KOPT-K1 (cell line): ENCODE measurements around the gene NOL9.
"Not testable (repeated sequence)": the region's sequence is repeated elsewhere in the genome, so short reads cannot be mapped to it uniquely, and the experiment has no call there.

Source experiments
- H3K27ac ChIP-seq: fragments of 200-600 bp; sonication (generic); 2 replicates; pipeline ENCODE4 v1.5.1; 2016; ENCODE audit warnings: antibody characterized with exemption, mild to moderate bottlenecking, low read depth, low read length; ENCODE audit not compliant: poor library complexity, severe bottlenecking
- H3K36me3 ChIP-seq: fragments of 200-600 bp; sonication (generic); 2 replicates; pipeline ENCODE4 v1.5.1; 2017; ENCODE audit warnings: antibody characterized with exemption, mild to moderate bottlenecking, low read length, moderate library complexity; ENCODE audit not compliant: insufficient read depth
- H3K9me3 ChIP-seq: fragments of 200-600 bp; sonication (generic); 2 replicates; pipeline ENCODE4 v1.5.1; 2017; ENCODE audit warnings: antibody characterized with exemption, low read length, mild to moderate bottlenecking; ENCODE audit not compliant: insufficient read depth, poor library complexity, severe bottlenecking

The NOL9 gene

DNA sequence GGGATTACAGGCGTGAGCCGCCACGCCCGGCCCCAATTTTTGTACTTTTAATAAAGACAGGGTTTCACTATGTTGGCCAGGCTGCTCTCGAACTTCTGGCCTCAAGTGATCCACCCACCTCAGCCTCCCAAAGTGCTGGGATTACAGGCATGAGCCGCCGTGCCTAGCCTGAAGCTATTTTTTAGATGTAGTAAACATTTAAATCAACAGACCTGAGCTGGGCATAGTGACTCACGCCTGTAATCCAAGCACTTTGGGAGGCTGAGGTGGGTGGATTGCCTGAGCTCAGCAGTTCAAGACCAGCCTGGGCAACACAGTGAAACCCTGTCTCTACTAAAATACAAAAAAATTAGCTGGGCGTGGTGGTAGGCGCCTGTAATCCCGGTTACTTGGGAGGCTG is 4.8 kb upstream of the NOL9 start:
- H3K36me3 ChIP-seq, H3K27ac ChIP-seq: not testable (repeated sequence)
- peaks cover 11% of the 10 kb centered on the region for H3K9me3 ChIP-seq

DNA sequence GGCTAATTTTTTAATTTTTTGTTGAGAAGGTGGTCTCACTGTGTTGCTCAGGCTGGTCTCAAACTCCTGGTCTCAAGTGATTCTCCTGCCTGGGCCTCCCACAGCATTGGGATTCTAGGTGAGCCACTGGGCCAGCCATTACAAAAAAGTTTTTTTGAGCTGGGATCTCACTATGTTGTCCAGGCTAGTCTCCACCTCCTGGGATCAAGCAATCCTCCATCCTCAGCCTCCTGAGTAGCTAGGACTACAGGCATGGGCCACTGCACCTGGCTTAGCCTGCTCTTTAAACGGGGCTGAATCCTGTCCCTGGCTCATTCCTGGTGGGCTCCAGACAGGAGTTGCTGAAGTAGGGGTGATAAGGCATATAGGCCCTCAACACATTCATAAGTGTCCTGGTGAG is 3.3 kb upstream of the NOL9 start:
- no peak overlapping the region for H3K27ac ChIP-seq
- no peaks in the 10 kb centered on the region for H3K36me3 ChIP-seq
- peaks cover 11% of the 10 kb centered on the region for H3K9me3 ChIP-seq

DNA sequence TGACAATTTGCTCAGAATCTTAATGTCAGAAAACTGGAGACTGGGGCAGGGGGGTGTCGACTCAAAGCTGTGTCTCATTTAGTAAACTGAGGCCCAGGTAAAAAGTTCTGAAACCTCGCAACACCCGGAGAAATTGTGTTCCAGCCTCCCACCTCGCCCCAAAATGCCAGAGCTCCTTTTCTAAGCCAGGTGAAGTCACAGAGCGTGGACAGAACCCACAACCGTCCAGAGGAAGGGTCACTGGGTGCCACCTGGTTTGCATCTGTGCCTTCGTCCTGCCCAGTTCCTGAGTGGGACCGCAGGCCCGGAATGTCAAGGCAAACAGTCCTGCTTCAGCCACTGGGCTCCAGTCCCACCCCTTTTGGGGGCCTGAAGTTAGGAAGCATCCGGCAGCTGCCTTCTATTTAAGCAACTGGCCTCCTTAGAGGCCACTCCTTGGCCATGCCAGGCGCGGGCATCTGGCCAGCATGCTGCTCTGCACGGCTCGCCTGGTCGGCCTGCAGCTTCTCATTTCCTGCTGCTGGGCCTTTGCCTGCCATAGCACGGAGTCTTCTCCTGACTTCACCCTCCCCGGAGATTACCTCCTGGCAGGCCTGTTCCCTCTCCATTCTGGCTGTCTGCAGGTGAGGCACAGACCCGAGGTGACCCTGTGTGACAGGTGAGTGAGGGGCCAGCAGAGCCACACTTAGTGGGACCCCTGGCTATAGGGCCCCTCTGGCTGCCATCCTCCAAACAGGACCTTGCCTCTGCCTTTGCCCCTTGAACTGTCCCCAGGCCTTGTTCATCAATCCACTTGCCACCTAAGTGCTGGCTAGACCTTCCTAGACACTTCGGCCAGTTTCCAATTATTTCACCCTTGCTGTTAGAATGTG is 830 bp upstream of the NOL9 start, which contains the start of gene TAS1R1:
Gene TAS1R1, plus strand, starts transcription at position 401 of the 872 bp plus-strand sequence. Its CDS starts 67 bp downstream, at position 468.
- H3K9me3 ChIP-seq = no peaks in the 10 kb centered on the region
- peak within 1 kb of the TSS; percentile 72 for H3K27ac ChIP-seq
- peaks cover 12% of the 10 kb centered on the region for H3K36me3 ChIP-seq

DNA sequence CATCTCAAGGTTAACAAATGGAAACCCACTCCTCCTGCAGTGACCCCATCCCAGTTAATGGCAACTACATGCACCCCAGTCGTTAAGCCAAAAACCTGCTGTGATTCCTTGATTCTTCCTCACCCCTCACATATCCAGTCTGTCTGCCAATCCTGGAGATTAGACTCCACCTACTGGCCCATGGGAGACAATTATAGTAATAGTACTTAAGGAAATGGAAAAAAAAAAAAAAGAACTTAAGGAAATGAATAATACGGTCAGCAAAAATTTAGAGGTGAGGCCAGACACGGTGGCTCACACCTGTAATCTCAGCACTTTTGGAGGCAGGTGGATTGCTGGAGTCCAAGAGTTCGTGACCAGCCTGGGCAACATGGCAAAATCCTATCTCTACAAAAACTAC is 7.0 kb downstream of the NOL9 start:
- Histone ChIP-seq H3K9me3 (no peaks in the 10 kb centered on the region), H3K27ac (no peak overlapping the region), H3K36me3 (peaks cover 88% of the 10 kb centered on the region)

DNA sequence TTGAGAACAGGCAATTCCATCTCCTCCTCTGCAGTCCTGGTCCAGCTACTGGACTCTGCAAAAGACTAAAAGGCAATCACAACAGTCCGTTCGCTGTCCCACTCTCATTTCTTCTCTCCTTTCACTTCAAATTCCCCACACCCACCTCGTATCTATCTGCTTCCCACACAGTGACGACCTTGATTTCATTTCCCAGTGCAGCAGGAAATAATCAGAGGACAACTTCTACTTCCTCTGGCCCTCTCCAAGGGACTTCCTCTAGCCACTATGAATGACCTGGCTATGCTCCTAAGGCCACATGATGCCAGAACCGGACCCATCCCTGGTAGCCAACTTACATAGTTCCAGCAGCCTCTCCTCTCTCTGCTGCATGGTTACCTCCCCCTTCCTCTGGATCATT is 8.0 kb downstream of the NOL9 start:
- no peaks in the 10 kb centered on the region for H3K9me3 ChIP-seq
- peaks cover 95% of the 10 kb centered on the region for H3K36me3 ChIP-seq
- H3K27ac ChIP-seq = no peak overlapping the region

DNA sequence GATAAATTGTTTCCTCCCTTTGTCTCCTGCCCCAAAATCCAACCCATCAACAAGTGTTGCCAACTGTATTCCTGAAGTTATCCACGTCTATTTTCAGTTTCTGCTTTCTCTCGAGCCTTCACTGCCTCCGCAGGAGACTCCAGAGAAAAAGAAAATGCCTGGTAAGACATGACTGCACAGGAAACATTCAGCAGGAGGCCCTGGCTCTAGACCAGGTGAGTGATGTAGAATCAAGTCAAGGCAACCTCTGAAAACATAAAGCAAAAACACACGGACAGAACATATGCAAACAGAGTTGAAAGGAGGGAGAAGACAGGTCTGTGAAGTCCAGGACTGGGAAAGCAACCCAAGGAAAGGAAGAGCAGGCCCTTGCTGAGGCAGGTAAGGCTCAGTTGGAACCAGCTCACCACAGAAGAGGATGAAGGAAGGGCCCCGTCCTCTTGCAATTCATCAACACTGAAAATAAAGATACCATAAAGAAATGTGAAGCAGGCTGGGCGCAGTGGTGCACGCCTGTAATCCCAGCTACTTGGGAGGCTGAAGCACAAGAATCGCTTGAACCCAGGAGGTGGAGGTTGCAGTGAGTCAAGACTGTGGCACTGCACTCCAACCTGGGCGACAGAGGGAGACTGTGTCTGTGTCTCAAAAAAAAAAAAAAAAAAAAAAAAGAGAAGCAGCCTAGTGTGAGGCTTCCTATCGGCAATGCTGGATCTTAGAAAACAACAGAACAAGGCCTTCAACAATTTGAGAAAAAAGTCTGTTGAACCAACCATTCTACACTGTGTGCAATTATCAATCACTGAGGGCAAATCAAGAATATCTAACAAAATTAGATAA is 8.8 kb downstream of the NOL9 start:
- peaks cover 95% of the 10 kb centered on the region for H3K36me3 ChIP-seq
- H3K27ac ChIP-seq = no peak overlapping the region
- H3K9me3 ChIP-seq = no peaks in the 10 kb centered on the region

DNA sequence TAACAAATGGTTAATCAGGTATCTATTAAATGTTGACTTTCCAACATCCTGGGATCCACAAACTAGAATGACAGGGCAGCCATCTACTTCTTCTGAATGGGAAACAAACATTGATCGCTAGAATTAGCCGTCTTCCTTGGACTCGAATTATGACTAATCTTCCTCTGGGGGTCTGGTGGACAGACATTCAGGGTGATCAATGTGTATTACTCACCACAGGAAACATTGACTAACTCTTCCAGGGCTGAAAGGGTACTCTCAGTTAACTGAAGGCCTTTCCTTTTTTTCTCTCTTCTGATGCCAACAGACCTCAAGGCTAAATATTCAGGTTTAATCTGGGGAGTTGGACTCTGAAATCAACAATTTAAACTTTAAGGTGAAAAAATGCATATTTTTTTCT is 9.5 kb downstream of the NOL9 start:
- Histone ChIP-seq H3K9me3 (no peaks in the 10 kb centered on the region), H3K36me3 (peaks cover 92% of the 10 kb centered on the region), H3K27ac (no peak overlapping the region)

DNA sequence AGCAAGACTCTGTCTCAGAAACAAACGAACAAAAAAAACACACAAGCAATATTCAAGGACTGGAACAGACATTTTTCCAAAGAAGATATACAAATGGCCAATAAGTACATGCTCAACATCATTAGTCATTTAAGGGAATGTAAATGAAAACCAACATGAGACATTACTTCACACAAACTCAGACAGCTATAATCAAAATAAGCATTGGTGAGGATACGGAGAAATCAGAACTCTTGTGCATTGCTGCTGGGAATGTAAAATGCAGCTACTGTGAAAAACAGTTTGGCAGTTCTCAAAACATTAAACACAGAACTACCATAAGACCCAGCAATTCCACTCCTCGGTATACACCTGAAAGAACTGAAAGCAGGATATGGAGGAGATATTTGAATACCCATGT is 15.4 kb downstream of the NOL9 start:
- Histone ChIP-seq H3K9me3 (no peaks in the 10 kb centered on the region), H3K27ac (no peak overlapping the region), H3K36me3 (peaks cover 78% of the 10 kb centered on the region)

DNA sequence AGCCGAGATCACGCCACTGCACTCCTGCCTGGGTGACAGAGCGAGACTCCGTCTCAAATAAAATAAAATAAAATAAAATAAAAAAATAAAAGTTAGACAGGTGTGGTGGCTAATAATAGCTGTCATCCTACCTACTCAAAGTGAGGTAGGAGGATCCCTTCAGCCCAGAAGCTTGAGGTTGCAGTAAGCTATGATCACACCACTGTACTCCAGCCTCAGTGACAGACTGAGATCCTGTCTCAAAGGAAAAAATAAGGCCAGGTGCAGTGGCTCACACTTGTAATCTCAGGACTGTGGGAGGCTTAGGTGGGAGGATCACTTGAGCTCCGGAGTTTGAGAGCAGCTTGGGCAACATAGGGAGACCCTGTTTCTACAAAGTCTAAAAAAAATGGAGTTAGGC is 18.0 kb downstream of the NOL9 start:
- H3K27ac ChIP-seq = no peak overlapping the region
- H3K36me3 ChIP-seq = peaks cover 82% of the 10 kb centered on the region
- H3K9me3 ChIP-seq = no peaks in the 10 kb centered on the region

DNA sequence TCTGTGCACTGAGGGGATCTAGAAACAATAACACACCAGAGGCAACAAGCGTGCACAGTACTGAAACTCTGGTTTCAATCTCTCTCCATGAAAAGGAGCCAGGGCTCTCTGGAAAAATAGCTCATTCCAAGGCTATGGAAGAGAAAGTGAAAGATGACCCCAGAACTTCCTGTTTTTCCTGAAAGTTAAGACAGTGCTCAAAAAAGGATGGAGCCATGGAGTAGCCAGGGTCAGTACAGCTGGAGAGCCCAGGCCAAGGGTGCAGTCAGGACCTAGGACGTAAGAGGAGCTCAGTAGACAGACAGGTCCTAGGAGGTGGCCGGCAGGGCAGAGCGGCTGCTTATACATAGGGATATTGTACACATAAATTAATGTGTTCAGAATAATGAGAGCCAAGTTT is 19.1 kb downstream of the NOL9 start:
- Histone ChIP-seq H3K27ac (no peak overlapping the region), H3K36me3 (peaks cover 82% of the 10 kb centered on the region), H3K9me3 (no peaks in the 10 kb centered on the region)

DNA sequence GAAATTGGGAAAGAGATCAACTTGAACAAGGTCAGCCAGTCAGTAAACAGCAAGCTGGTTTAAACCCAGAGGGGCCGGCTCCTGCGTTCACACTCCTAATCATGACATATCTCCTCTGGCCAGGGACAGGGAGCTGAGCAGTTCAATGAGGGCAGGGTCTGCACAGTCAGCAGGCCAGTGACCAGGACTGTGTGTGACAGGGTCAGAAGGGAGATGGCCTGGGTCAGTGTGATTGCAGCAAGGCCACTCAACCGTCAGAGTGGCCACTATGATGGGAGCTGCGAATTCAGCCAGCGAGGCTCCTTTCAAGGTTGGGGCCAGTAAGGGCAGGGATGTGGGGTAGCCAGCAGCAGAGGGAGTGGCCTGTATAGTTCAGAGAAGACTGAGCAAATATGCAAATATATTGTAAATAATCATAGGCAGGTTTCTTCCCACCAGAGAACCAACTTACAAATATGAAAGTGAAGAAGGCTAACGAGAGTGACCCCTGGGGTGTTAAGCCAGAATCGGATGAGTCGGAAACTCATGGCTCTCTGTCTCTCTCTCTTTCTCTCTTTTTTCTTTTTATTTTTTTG is 20.0 kb downstream of the NOL9 start:
- Histone ChIP-seq H3K27ac (no peak overlapping the region), H3K9me3 (no peaks in the 10 kb centered on the region), H3K36me3 (peaks cover 85% of the 10 kb centered on the region)

DNA sequence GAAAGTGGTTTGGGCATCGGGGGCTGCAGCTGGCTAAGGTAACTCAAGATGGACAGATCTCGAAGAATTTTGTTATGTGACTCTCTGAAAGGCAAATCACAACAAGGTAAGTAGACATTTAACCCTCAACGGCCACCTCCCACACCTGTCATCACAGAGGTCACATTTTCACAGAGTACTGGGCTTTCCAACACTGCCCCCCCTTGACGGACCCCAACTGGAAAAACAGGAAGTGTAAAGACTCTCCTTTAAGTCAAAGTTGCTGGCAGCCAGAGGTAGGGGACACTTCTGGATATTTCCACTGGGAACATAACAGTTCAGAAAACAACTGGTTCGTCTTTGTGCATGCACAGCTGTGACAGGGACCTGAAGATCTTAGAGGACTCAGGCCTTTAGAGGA is 22.3 kb downstream of the NOL9 start:
- peaks cover 88% of the 10 kb centered on the region for H3K36me3 ChIP-seq
- no peak overlapping the region for H3K27ac ChIP-seq
- H3K9me3 ChIP-seq = no peaks in the 10 kb centered on the region

DNA sequence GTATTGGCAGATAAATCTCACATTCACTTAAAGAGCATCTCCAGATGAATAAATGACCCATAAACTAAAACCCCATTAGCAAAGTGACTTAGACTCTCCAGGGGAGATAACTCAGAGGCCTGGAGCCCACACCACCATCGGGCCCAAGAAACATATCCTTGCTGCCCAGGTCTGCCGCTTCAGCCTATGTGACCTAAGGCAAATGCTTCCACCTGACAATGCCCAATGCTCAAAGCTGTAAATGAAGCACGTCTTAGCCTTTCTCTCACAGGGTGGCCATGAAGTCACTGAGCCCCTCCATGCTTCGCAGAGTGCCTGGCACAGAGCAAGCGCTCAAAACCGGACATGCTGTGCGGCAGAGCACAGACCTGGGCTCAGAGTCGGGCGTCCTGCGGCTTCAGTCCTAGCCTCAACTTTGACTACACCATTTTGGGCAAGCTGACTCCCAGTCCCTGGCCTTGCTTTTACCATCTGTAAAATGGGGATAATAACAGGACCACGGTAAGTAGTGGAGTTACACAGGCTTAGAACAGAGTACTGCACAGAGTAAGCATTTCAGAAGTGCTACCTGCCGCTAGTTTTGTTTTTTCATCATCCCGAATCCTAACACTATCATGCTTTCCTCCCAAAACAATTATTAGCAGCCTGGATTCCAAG is 23.7 kb downstream of the NOL9 start:
- peaks cover 94% of the 10 kb centered on the region for H3K36me3 ChIP-seq
- no peak overlapping the region for H3K27ac ChIP-seq
- no peaks in the 10 kb centered on the region for H3K9me3 ChIP-seq

DNA sequence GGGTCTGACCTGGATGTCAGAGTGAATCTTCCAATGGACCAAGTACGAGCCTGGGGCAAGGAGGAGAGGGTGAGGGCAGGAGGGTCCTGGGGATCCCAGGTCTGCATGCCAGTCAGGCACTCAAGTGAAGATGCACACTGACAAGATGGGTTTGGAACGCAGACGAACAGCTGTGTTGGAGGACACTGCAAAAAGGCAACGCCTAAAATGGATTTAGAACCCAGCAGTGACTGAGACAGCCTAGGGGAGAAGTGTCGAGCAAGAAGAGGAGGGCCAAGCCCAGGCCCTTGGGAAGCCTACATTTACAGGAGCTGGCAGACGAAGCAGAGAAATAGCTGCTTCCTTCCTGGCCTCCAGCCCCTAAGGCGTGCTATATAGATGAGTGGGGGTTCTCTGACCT is 25.8 kb downstream of the NOL9 start:
- H3K27ac ChIP-seq = no peak overlapping the region
- no peaks in the 10 kb centered on the region for H3K9me3 ChIP-seq
- H3K36me3 ChIP-seq = peaks cover 91% of the 10 kb centered on the region

DNA sequence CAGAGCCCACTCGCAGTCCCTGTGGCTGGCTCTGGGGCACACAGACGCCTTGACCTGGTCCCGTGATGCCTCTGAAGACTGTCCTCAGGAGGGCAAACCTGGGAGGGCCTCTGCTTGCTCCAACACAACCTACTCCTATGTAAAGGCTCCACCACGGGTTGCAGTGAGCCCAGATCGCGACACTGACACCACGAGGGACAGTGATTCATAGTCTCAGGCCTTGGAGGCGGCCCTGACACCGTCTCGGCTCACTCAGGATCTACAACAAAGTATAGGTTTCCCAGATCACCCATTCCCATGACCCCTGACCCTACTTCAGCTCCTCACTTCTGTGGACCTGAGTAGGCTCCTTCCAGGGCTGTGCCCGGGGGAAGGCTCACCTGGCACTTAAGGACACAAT is 28.0 kb downstream of the NOL9 start:
- Histone ChIP-seq H3K36me3 (peaks cover 77% of the 10 kb centered on the region), H3K9me3 (no peaks in the 10 kb centered on the region), H3K27ac (no peak overlapping the region)
